ENCODE measurements around the gene SYDE2.

The SYDE2 gene

DNA sequence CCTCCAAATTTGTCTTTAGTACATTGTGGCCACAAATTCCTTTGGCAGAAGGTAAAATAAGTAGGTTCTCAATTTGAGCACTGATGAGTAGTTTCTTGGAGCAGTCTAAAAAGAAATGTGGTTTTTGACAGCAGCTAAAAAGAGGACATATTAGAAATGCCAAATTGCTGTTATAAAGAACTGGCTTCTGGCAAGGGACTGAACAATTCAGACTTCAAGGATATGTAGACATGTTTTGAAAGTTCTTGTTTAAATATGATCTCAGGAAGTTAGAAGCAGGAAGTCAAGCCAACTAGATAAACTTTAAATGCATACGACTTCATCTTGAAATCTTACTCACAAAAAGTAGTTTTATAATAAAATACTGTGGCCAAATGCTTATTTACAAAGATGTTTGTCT, 39.8 kb upstream of the SYDE2 start:
- DNase-seq (ENCODE audit: low read depth) = no peak
- TF ChIP-seq, protein P1, sequence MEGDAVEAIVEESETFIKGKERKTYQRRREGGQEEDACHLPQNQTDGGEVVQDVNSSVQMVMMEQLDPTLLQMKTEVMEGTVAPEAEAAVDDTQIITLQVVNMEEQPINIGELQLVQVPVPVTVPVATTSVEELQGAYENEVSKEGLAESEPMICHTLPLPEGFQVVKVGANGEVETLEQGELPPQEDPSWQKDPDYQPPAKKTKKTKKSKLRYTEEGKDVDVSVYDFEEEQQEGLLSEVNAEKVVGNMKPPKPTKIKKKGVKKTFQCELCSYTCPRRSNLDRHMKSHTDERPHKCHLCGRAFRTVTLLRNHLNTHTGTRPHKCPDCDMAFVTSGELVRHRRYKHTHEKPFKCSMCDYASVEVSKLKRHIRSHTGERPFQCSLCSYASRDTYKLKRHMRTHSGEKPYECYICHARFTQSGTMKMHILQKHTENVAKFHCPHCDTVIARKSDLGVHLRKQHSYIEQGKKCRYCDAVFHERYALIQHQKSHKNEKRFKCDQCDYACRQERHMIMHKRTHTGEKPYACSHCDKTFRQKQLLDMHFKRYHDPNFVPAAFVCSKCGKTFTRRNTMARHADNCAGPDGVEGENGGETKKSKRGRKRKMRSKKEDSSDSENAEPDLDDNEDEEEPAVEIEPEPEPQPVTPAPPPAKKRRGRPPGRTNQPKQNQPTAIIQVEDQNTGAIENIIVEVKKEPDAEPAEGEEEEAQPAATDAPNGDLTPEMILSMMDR (IDR thresholded peaks at IDR 0.05; ENCODE audit: control insufficient read depth, insufficient read depth, low read depth, low read length, missing control alignments) = no peak
- no peak overlapping the region for H3K4me3 ChIP-seq (ENCODE audit: control insufficient read depth, low read depth, low read length)

DNA sequence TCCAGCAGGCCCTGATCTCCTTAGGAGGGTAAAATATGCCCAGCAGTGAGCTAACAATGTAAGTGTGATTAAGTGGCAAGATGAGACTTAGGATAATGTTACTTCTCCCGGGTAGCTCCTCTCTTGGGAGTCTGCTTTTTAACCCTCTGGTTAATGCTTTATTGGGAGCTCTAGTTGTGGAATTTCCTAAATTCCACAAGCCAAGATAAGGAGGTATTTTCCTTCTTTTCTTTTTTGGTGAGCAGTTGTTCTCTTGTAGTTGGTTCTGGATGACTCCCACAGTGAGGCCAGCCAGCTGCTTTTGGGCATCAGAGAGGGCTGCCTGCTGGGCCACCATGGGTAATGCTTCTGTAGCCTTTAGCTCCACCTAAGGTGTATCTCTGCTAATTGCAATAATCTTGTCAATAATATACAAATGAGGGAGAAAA, 39.4 kb upstream of the SYDE2 start:
- TF ChIP-seq, protein P1 (IDR thresholded peaks at IDR 0.05; ENCODE audit: control insufficient read depth, insufficient read depth, low read depth, low read length, missing control alignments) = peak; percentile 40
- H3K4me3 ChIP-seq (ENCODE audit: control insufficient read depth, low read depth, low read length) = no peak overlapping the region
- no peak for DNase-seq (ENCODE audit: low read depth)

DNA sequence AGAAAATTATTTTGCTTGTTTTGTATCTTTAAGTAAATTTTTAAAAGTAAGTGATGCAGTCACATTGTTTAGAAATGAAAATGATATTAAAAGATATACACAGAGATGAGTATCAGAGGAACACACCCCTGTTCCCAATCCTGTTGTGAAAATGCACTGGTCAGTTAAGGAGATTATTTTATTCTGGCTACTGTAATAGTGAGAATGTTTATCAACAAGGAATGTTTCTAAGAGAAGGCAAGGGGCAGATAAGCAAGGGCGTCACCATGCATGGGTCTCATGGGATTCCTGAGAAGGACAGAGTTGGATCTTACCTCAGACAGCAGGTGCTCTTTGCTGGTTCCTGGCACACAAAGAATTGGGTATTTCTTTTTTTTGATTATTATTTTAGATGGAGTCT, 36.8 kb upstream of the SYDE2 start:
- H3K4me3 ChIP-seq (ENCODE audit: control insufficient read depth, low read depth, low read length) = no peak overlapping the region
- TF ChIP-seq, protein P1 (IDR thresholded peaks at IDR 0.05; ENCODE audit: control insufficient read depth, insufficient read depth, low read depth, low read length, missing control alignments) = no peak
- DNase-seq (ENCODE audit: low read depth) = no peak

GRCh38 chr1:85230305-85230977, 29.6 kb upstream of the SYDE2 start:
- no peak for DNase-seq (ENCODE audit: low read depth)
- TF ChIP-seq, protein P1 (IDR thresholded peaks at IDR 0.05; ENCODE audit: control insufficient read depth, insufficient read depth, low read depth, low read length, missing control alignments) = peak; percentile 32
- H3K4me3 ChIP-seq (ENCODE audit: control insufficient read depth, low read depth, low read length) = no peak overlapping the region

DNA sequence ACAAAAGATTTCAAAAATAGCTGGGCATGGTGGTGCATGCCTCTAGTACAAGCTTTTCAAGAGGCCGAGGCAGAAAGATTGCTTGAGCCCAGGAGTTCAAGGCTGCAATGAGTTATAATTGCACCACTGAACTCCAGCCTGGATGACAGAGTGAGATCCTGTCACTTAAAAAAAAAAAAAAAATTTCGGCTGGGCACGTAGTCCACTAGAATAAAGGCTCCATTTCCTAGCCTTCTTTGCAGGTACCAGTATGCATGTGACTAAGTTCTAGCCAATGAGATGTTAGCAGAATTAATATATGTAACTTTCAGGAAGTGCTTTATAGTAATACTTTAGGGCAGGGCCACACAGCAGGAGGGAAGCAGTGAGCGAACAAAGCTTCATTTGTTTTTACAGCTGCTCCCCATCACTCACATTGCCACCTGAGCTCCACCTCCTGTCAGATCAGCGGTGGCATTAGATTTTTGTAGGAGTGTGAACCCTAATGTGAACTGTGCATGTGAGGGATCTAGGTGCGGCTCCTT, 28.8 kb upstream of the SYDE2 start:
- TF ChIP-seq, protein P1 (IDR thresholded peaks at IDR 0.05; ENCODE audit: control insufficient read depth, insufficient read depth, low read depth, low read length, missing control alignments) = no peak
- no peak for DNase-seq (ENCODE audit: low read depth)
- H3K4me3 ChIP-seq (ENCODE audit: control insufficient read depth, low read depth, low read length) = no peak overlapping the region

GRCh38 chr1:85228972-85229371, 28.2 kb upstream of the SYDE2 start:
- no peak for DNase-seq (ENCODE audit: low read depth)
- H3K4me3 ChIP-seq (ENCODE audit: control insufficient read depth, low read depth, low read length) = no peak overlapping the region
- TF ChIP-seq, protein P1 (IDR thresholded peaks at IDR 0.05; ENCODE audit: control insufficient read depth, insufficient read depth, low read depth, low read length, missing control alignments) = no peak
